Measurements from ENCODE around the gene SLC7A7. TPM values are rescaled to one million over a fixed set of nuclear protein-coding genes. Genes with fewer than 3 reads are reported as not detected.

The SLC7A7 gene
- total and polyA plus RNA-seq, 2 of the 13 experiments (the other 11 are each of a cell fraction or from before 2014, with no cell fraction given): 0.13 to 0.63 TPM

DNA sequence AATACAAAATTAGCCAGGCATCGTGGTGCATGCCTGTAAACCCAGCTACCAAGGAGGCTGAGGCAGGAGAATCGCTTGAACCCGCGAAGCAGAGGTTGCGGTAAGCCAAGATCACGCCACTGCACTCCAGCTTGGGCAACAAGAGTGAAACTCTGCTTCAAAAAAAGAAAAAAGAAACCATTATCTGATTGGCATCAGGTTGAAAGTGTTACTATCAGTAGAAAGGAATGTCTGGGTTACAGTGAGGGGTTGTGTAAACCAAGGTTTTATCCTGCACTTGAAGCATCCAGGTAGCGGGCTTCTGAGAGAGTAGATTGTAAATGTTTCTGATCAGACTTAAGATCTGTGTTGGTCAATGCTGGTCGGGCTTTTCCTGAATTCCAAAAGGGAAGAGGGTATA lies 62.8 kb downstream of the SLC7A7 start:
- DNase-seq (ENCODE audit: low spot score) (peak; percentile 68), FAIRE-seq (no peak), ATAC-seq (peak; percentile 59)
- Histone ChIP-seq H3K9ac (ENCODE audit: insufficient read depth, low read depth, low read length) (no peak overlapping the region), H3K27me3 (ENCODE audit: control insufficient read depth in 1 of 2, insufficient read depth in 2 of 2, low read length in 2 of 2) (peaks cover 0 to 8% of the 10 kb centered on the region in 2 experiments; a peak in 1 of 5 replicates), H3K4me3 (replicated peaks in 1 of 3; ENCODE audit: insufficient read depth in 1 of 3, low read depth in 2 of 3, low read length in 3 of 3) (no peak overlapping the region), H2AFZ (ENCODE audit: low read length) (no peak overlapping the region), H4K20me1 (ENCODE audit: insufficient read depth, low read length) (no peaks in the 10 kb centered on the region), H3K4me1 (ENCODE audit: insufficient read depth, low read length) (peaks cover 24% of the 10 kb centered on the region), H3K79me2 (ENCODE audit: insufficient read depth, low read length) (no peaks in the 10 kb centered on the region), H3K4me2 (ENCODE audit: low read depth, low read length) (peak overlapping the region; percentile 0; the same call in 1 of the 2 replicates), H3K9me3 (ENCODE audit: low read length) (no peaks in the 10 kb centered on the region), H3K27ac (ENCODE audit: extremely low read length, insufficient read depth, low read length) (no peak overlapping the region), H3K36me3 (replicated peaks in 1 of 2; ENCODE audit: control insufficient read depth in 1 of 2, insufficient read depth in 2 of 2, low read length in 2 of 2) (no peaks in the 10 kb centered on the region)
- no TSS peak for BruUV-seq (replicated peaks)
- CTCF ChIA-PET (ENCODE audit: low intra/inter-chr PET ratio, low total read pairs): no interaction called here
- intact Hi-C loops (cut with micrococcal nuclease; ENCODE audit: unreplicated experiment): no loop called here
- POLR2A ChIA-PET: interaction anchor here (2.7 kb wide), 1 partner anchor 14 kb away, joined by 33 read pairs; the partner anchor contains the start of gene OXA1L
- in situ Hi-C loops (cut with HindIII; ENCODE audit: extremely low pct_ligation_motif_present, low pct_unique_long_range_greater_than_20kb): no loop called here
- 6% methylated on average over 8 of the region's 8 CpGs for WGBS (ENCODE audit: low lambda C conversion rate)
- TF ChIP-seq IKZF1 (IDR thresholded peaks at IDR 0.05) (no peak), ZNF512 (CRISPR knock-in tag; IDR thresholded peaks at IDR 0.05) (no peak), ZSCAN29 (CRISPR knock-in tag; conservative IDR thresholded peaks at IDR 0.05) (no peak), ZNF326 (CRISPR knock-in tag; IDR thresholded peaks at IDR 0.05; ENCODE audit: borderline replicate concordance) (no peak), TARDBP (CRISPR knock-in tag; IDR thresholded peaks at IDR 0.05) (no peak), NR2F6 (IDR thresholded peaks at IDR 0.05) (peak; percentile 33; the same call in 1 of the 2 replicates), NR2F6 (CRISPR knock-in tag; IDR thresholded peaks at IDR 0.05) (0 out of 2 replicates have a peak, but pooled peaks have one; percentile 18), ZBTB44 (CRISPR knock-in tag; IDR thresholded peaks at IDR 0.05) (no peak), ZNF773 (CRISPR knock-in tag; IDR thresholded peaks at IDR 0.05; ENCODE audit: borderline replicate concordance) (no peak), ZNF746 (CRISPR knock-in tag; IDR thresholded peaks at IDR 0.05) (no peak), SAFB2 (CRISPR knock-in tag; IDR thresholded peaks at IDR 0.05; ENCODE audit: borderline replicate concordance, low read depth) (no peak), NFKBIZ (CRISPR knock-in tag; IDR thresholded peaks at IDR 0.05) (no peak), CC2D1A (CRISPR knock-in tag; IDR thresholded peaks at IDR 0.05) (no peak), PHF20 (CRISPR knock-in tag; IDR thresholded peaks at IDR 0.05) (no peak), ZNF543 (CRISPR knock-in tag; IDR thresholded peaks at IDR 0.05) (no peak), SMC3 (IDR thresholded peaks at IDR 0.05; ENCODE audit: low read length) (no peak), ZNF430 (CRISPR knock-in tag; IDR thresholded peaks at IDR 0.05) (no peak), ZNF607 (CRISPR knock-in tag; IDR thresholded peaks at IDR 0.05; ENCODE audit: borderline replicate concordance) (no peak), TBL1XR1 (IDR thresholded peaks at IDR 0.05; ENCODE audit: borderline replicate concordance, low read length, partially characterized antibody) (no peak), ZNF317 (CRISPR knock-in tag; IDR thresholded peaks at IDR 0.05) (no peak), ZNF530 (CRISPR knock-in tag; IDR thresholded peaks at IDR 0.05; ENCODE audit: low read depth) (no peak)
- TF ChIP-seq, protein P1, sequence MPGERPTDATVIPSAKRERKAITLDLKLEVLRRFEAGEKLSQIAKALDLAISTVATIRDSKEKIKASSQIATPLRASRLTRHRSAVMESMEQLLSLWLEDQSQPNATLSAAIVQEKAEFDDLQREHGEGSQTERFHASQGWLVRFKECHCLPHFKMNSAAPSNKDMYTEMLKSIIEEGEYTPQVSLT (CRISPR knock-in tag; IDR thresholded peaks at IDR 0.05; ENCODE audit: borderline replicate concordance, low read depth): no peak
- TF ChIP-seq, protein P2, sequence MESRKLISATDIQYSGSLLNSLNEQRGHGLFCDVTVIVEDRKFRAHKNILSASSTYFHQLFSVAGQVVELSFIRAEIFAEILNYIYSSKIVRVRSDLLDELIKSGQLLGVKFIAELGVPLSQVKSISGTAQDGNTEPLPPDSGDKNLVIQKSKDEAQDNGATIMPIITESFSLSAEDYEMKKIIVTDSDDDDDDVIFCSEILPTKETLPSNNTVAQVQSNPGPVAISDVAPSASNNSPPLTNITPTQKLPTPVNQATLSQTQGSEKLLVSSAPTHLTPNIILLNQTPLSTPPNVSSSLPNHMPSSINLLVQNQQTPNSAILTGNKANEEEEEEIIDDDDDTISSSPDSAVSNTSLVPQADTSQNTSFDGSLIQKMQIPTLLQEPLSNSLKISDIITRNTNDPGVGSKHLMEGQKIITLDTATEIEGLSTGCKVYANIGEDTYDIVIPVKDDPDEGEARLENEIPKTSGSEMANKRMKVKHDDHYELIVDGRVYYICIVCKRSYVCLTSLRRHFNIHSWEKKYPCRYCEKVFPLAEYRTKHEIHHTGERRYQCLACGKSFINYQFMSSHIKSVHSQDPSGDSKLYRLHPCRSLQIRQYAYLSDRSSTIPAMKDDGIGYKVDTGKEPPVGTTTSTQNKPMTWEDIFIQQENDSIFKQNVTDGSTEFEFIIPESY (CRISPR knock-in tag; IDR thresholded peaks at IDR 0.05): no peak

Data from HepG2 (cell line).